ENCODE measurements around the gene B4GALT4.
"Not testable (repeated sequence)": the region's sequence is repeated elsewhere in the genome, so short reads cannot be mapped to it uniquely, and the experiment has no call there.

B4GALT4 gene

GRCh38 chr3:119195911-119196310 is 44.8 kb downstream of the B4GALT4 start:
- DNase-seq (ENCODE audit: low read depth), result no peak

GRCh38 chr3:119195151-119195476 is 45.6 kb downstream of the B4GALT4 start:
- DNase-seq (ENCODE audit: low read depth), result no peak

- DNase-seq (ENCODE audit: low read depth), result no peak
Observed at GRCh38 chr3:119194237-119195150, 46.2 kb downstream of the B4GALT4 start.

- DNase-seq (ENCODE audit: low read depth), result no peak
Observed at GRCh38 chr3:119191800-119192199, 48.9 kb downstream of the B4GALT4 start.

GRCh38 chr3:119187266-119187665 is 53.4 kb downstream of the B4GALT4 start:
- no peak for DNase-seq (ENCODE audit: low read depth)

GRCh38 chr3:119184796-119185570 is 55.7 kb downstream of the B4GALT4 start:
- DNase-seq (ENCODE audit: low read depth), result no peak

- no peak for DNase-seq (ENCODE audit: low read depth)
Observed at GRCh38 chr3:119184111-119184510, 56.6 kb downstream of the B4GALT4 start.

- DNase-seq (ENCODE audit: low read depth), result no peak
Observed at GRCh38 chr3:119181765-119182164, 58.9 kb downstream of the B4GALT4 start.

- no peak for DNase-seq (ENCODE audit: low read depth)
Observed at GRCh38 chr3:119177321-119177720, 63.4 kb downstream of the B4GALT4 start.

- no peak for DNase-seq (ENCODE audit: low read depth)
Observed at GRCh38 chr3:119176778-119177177, 63.9 kb downstream of the B4GALT4 start.

GRCh38 chr3:119175872-119176756 is 64.6 kb downstream of the B4GALT4 start:
- DNase-seq (ENCODE audit: low read depth), result no peak

- no peak for DNase-seq (ENCODE audit: low read depth)
Observed at GRCh38 chr3:119173325-119173724, 67.4 kb downstream of the B4GALT4 start, which contains the start of gene UPK1B. Gene UPK1B, plus strand, starts transcription at chr3:119173598. Its CDS starts 13,144 bp downstream, at chr3:119186742.

- no peak for DNase-seq (ENCODE audit: low read depth)
Observed at GRCh38 chr3:119170821-119171220, 69.9 kb downstream of the B4GALT4 start.

GRCh38 chr3:119164745-119165144 is 75.9 kb downstream of the B4GALT4 start:
- DNase-seq (ENCODE audit: low read depth), result not testable (repeated sequence)
